Neuron (in vitro differentiated cells): ENCODE results near the gene ATP5F1E.
"Not testable (repeated sequence)": the region's sequence is repeated elsewhere in the genome, so short reads cannot be mapped to it uniquely, and the experiment has no call there.

Experiments used
- H2AFZ ChIP-seq: one replicate; pipeline ENCODE4 v1.6.1; 2013; ENCODE audit warnings: low read depth, mild to moderate bottlenecking, inconsistent platforms, low read length, moderate library complexity
- H3K27me3 ChIP-seq: one replicate; pipeline ENCODE4 v1.6.1; 2013; ENCODE audit warnings: low read length; ENCODE audit not compliant: insufficient read depth
- H3K36me3 ChIP-seq: one replicate; pipeline ENCODE4 v1.6.1; 2013; ENCODE audit warnings: low read length; ENCODE audit not compliant: insufficient read depth
- H3K4me1 ChIP-seq: one replicate; pipeline ENCODE4 v1.6.1; 2013; ENCODE audit warnings: low read length; ENCODE audit not compliant: insufficient read depth
- H3K4me3 ChIP-seq: 2 replicates; pipeline ENCODE4 v1.5.1; 2013; ENCODE audit warnings: mild to moderate bottlenecking, low read length, moderate library complexity
- H3K9me3 ChIP-seq: one replicate; pipeline ENCODE4 v1.6.1; 2013; ENCODE audit warnings: low read length

The ATP5F1E gene

DNA sequence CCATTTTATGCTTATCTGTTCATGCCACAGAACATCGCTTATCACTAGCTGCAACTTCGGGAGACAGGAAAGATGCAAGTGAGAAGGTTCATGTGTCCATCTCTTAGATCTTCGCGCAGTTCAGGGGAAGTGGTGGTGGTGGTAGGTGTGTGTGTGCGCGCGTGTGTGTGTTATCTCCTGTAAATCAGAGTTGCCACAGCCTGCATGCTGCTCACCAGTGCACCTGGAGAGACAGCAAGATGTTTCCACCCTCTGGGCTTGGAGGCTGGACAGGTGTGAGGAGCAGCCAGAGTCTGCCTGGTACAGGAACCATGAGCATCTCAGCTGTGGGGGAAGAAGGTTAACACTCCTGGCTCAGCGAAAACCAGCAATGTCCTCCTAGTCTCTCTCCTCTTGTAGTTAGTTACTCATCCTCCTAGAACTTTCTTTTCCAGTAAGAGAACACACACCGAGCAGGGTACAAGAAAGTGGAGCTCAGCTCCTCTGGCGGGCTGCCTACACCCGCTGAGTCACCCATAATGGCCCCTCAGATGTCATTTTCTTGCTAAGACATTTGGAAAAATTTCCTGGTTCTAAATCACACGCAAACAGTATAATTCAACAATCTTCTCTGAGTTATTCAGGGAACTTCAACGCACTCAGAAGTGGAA lies 18.1 kb downstream of the ATP5F1E start:
- H2AFZ ChIP-seq: no peak overlapping the region
- H3K9me3 ChIP-seq: no peaks in the 10 kb centered on the region
- peaks cover 14% of the 10 kb centered on the region for H3K4me1 ChIP-seq
- H3K27me3 ChIP-seq: no peaks in the 10 kb centered on the region
- no peaks in the 10 kb centered on the region for H3K36me3 ChIP-seq
- no peak overlapping the region for H3K4me3 ChIP-seq

- Histone ChIP-seq H2AFZ (no peak overlapping the region), H3K9me3 (no peaks in the 10 kb centered on the region), H3K36me3 (no peaks in the 10 kb centered on the region), H3K4me3 (no peak overlapping the region), H3K4me1 (peaks cover 14% of the 10 kb centered on the region), H3K27me3 (no peaks in the 10 kb centered on the region)
These were observed 18.8 kb downstream of the ATP5F1E start for GRCh38 chr20:59013031-59013951.

DNA sequence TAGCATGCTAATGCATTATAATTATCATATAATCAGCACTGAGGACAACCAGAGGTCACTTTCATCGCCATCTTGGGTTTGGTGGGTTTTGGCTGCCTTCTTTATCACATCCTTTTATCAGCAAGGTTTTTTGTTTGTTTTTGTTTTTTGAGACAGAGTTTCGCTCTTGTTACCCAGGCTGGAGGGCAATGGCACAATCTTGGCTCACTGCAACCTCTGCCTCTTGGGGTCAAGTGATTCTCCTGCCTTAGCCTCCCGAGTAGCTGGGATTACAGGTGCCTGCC lies 20.3 kb downstream of the ATP5F1E start:
- H3K4me1 ChIP-seq: peaks cover 14% of the 10 kb centered on the region

DNA sequence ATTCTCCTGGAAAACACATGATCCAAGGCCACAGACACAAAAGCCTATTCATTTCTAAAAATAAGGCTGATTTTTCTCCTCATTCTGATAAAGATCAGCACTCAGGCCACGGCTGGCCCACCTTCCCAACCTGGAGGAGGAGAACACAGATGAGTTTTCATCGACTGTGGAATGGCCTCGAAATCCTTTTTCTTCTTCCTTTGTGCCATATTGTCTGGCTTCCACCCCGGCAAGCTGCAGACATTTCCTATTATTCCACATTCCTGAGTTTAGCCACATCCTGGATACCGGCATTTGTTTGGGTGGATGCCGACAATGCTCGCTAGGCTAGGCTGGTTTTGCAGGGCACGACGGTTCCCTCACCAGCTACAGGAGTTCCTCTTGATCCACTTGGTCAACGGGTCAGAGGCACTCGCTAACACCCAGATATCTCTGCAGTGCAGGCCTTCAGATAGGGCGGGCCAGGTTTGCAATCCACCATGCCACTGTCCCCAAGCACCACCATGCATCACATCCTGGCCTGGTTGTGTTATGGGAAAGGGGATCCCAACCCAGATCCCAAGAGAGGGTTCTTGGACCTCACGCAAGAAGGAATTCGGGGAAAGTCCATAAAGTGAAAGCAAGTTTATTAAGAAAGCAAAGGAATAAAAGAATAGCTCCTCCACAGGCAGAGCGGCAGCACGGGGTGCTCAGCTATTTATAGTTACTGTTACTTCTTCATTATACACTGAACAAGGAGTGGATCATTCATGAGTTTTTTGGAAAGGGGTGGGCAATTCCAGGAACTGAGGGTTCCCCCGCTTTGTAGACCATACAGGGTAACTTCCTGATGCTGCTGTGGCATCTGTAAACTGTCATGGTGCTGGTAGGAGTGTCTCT lies 20.9 kb downstream of the ATP5F1E start:
- Histone ChIP-seq H3K9me3 (no peaks in the 10 kb centered on the region), H3K27me3 (no peaks in the 10 kb centered on the region), H3K4me1 (peaks cover 14% of the 10 kb centered on the region), H3K4me3 (no peak overlapping the region), H2AFZ (peak overlapping the region; percentile 6), H3K36me3 (no peaks in the 10 kb centered on the region)

More for the DNA sequence above, 20.3 kb downstream of the ATP5F1E start:
- H2AFZ ChIP-seq, H3K4me3 ChIP-seq, H3K9me3 ChIP-seq, H3K27me3 ChIP-seq, H3K36me3 ChIP-seq: not testable (repeated sequence)

DNA sequence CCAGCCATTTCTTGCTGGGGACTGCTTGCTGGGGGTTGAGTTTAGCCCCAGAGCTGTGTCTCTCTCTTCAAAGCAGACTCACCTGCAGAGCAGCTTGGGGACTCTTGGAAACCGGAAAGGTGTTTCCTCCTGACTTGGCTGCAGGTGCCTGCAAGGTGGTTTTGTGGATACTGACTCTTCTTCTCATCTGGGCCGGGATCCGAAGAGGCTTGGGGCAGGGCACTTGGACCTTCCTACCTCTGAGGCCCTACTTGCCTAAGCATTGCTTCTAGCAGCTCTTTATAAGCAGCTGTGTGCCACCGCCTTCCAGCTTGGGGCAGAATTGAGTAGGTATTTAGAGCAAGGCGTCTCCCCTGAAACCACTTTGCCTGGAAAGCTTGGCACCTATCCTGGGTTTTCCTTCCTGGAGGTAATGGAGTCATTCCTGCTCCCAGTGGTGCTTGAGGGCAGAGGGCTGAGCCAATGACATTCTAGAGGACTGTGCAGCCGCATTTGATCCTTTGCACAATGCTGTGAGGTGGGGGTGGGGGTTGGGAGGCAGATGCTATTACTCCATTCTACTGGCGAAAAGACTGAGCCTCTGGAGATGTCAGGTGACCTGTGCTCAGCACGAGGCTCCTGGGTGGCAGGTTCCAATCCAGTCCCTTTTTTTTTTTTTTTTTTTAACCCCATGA lies 21.7 kb downstream of the ATP5F1E start:
- Histone ChIP-seq H3K27me3 (no peaks in the 10 kb centered on the region), H3K4me3 (no peak overlapping the region), H3K9me3 (no peaks in the 10 kb centered on the region), H2AFZ (peak overlapping the region; percentile 6), H3K36me3 (no peaks in the 10 kb centered on the region), H3K4me1 (peaks cover 14% of the 10 kb centered on the region)

GRCh38 chr20:59008715-59009336 lies 23.3 kb downstream of the ATP5F1E start:
- no peak overlapping the region for H3K4me3 ChIP-seq
- no peaks in the 10 kb centered on the region for H3K9me3 ChIP-seq
- H3K4me1 ChIP-seq: peaks cover 14% of the 10 kb centered on the region
- no peaks in the 10 kb centered on the region for H3K27me3 ChIP-seq
- H3K36me3 ChIP-seq: no peaks in the 10 kb centered on the region
- H2AFZ ChIP-seq: no peak overlapping the region

- Histone ChIP-seq H3K4me3 (no peak overlapping the region), H3K4me1 (peaks cover 20% of the 10 kb centered on the region), H3K27me3 (no peaks in the 10 kb centered on the region), H3K36me3 (no peaks in the 10 kb centered on the region), H2AFZ (no peak overlapping the region), H3K9me3 (no peaks in the 10 kb centered on the region)
These were observed 24.2 kb downstream of the ATP5F1E start for GRCh38 chr20:59007665-59008511.

DNA sequence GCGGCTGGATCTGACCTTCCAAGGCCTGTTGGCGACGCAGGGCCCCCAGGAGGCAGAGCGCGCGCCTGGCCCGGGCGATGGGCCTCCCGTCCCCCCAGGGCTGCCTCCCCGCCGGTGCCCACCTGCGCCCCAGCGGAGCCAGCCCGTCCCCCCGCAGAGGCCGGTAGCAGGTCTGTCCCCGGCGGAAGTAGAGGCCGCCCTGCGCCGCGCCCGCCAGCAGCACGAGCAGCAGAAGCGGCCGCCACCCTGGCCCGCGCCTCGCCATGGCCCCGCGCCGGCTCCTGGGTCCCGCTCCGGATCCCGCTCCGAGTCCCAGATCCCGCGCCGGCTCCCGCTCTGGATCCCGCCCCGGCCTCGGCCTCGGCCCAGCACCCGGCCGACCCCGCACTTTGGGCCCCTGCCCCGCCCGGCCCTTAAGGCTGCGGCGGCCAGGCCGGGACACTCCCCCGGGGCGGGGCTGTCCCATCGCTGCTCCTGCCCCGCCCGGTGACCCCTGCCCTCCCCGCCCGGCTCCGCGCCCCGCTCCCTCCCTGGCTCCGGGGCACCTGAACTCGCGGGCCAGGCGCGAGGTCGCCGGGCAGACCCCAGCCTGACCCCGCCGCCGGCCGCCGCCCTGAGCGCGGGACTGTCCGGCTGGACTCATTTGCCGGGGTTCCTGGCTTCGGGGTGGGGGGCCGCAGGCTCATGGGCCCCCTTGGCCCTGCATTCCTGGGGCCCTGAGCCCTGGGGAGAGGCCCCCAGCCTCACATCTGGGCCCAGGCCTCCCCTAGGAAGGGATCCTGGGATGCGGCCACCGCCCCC lies 25.1 kb downstream of the ATP5F1E start, which contains the start of gene CTSZ:
CTSZ (minus strand) TSS at position 391 of the 801 bp plus-strand sequence; CDS start at position 265, 126 bp downstream.
- Histone ChIP-seq H2AFZ (no peak within 1 kb of the TSS), H3K4me1 (peaks cover 28% of the 10 kb centered on the region), H3K4me3 (no peak within 1 kb of the TSS), H3K9me3 (no peaks in the 10 kb centered on the region), H3K27me3 (no peaks in the 10 kb centered on the region), H3K36me3 (no peaks in the 10 kb centered on the region)

DNA sequence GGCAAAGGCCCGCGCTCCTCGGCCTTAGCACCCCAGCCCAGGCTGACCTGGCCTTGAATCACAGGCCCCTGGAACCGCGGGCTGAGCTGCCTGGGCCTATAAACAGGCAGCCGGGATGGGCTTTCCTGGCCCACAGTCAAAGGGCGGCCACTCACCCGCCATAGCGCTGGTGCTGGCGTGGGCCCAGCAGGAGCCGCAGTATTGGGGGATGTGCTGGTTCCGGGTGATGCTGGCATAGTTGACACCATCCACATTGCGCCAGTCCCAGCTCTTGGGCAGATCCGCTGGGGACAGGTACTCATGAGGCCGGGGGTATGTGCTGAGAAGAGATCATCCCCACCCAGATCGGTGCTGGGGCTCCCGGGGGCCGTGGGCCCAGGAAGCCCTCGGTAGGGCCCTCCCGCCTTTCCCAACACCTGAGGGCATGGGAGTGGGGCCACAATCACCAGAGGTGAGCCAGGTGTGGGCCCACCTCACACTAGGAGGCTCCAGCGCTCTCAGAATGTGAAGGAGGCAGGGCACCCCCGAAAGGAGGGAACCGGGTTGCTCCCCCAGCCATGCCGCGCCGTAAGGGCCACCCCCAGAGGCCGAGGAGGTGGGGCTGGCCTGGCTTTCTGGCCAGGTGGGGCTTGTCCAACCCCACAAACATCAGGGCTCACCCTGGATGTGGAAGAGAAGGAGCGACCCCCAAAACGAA lies 25.8 kb downstream of the ATP5F1E start:
- H3K4me3 ChIP-seq: no peak overlapping the region

GRCh38 chr20:59005523-59006166 lies 26.5 kb downstream of the ATP5F1E start:
- Histone ChIP-seq H3K4me1 (peaks cover 24% of the 10 kb centered on the region), H3K9me3 (no peaks in the 10 kb centered on the region), H3K4me3 (no peak overlapping the region), H3K36me3 (no peaks in the 10 kb centered on the region), H2AFZ (no peak overlapping the region), H3K27me3 (no peaks in the 10 kb centered on the region)

More for the DNA sequence above, 25.8 kb downstream of the ATP5F1E start:
- Histone ChIP-seq H3K9me3 (no peaks in the 10 kb centered on the region), H3K36me3 (no peaks in the 10 kb centered on the region), H2AFZ (no peak overlapping the region), H3K4me1 (peaks cover 30% of the 10 kb centered on the region), H3K27me3 (no peaks in the 10 kb centered on the region)
